Natural killer cell (primary cell): ENCODE data around the gene GZMB. TPM values are rescaled to one million over a fixed set of nuclear protein-coding genes. Genes with fewer than 3 reads are reported as not detected.

Source experiments
- ATAC-seq, 3 donors: fragments of 150-1000 bp in 2 of 3; fragments of 200-7000 bp in 1 of 3; cut with Tn5 transposase; 1 replicate in 1 of 3; 2 replicates in 2 of 3; pipeline ENCODE4 v1.10.0; 2021; ENCODE audit warnings: mild to moderate bottlenecking in 2 of 3, moderate library complexity in 2 of 3
- DNase-seq, 2 donors: peaks; one replicate each; pipeline versions ENCODE4 v3.0.0 to v3.0.0-alpha.2; 2013 to 2021; ENCODE audit warnings: mixed read lengths in 1 of 2
- H3K27ac ChIP-seq: one replicate; pipeline ENCODE4 v1.5.1; 2013; ENCODE audit warnings: mild to moderate bottlenecking, low read length
- H3K27me3 ChIP-seq: one replicate; pipeline ENCODE4 v1.6.1; 2013; ENCODE audit warnings: low read length; ENCODE audit not compliant: control insufficient read depth, insufficient read depth
- H3K36me3 ChIP-seq: one replicate; pipeline ENCODE4 v1.6.1; 2013; ENCODE audit warnings: low read length; ENCODE audit not compliant: control insufficient read depth, insufficient read depth
- H3K4me1 ChIP-seq: one replicate; pipeline ENCODE4 v1.6.1; 2013; ENCODE audit warnings: low read length; ENCODE audit not compliant: control insufficient read depth, insufficient read depth
- H3K4me3 ChIP-seq: one replicate; pipeline ENCODE4 v1.5.1; 2013; ENCODE audit warnings: low read length
- H3K9me3 ChIP-seq: one replicate; pipeline ENCODE4 v1.6.1; 2013; ENCODE audit warnings: low read length; ENCODE audit not compliant: control insufficient read depth, insufficient read depth
- H3K27ac Mint-ChIP-seq, 2 donors: one replicate each; pipeline ENCODE4 v1.8.0; 2022; ENCODE audit warnings: mild to moderate bottlenecking in 2 of 2, mixed read lengths in 2 of 2, moderate library complexity in 1 of 2
- H3K27me3 Mint-ChIP-seq, 2 donors: one replicate each; pipeline ENCODE4 v1.8.0; 2022; ENCODE audit warnings: low read depth in 2 of 2, mixed read lengths in 2 of 2
- H3K36me3 Mint-ChIP-seq: one replicate; pipeline ENCODE4 v1.8.0; 2022; ENCODE audit warnings: mixed read lengths
- H3K4me1 Mint-ChIP-seq, 2 donors: one replicate each; pipeline ENCODE4 v1.8.0; 2022; ENCODE audit warnings: mixed read lengths in 2 of 2
- H3K4me3 Mint-ChIP-seq: one replicate; pipeline ENCODE4 v1.8.0; 2022; ENCODE audit warnings: mild to moderate bottlenecking, moderate library complexity, mixed read lengths
- H3K9me3 Mint-ChIP-seq, 2 donors: one replicate each; pipeline ENCODE4 v1.8.0; 2022; ENCODE audit warnings: mixed read lengths in 2 of 2
- WGBS: methylation state at CpG from one replicate; pipeline ENCODE4 v1.1.7; 2013; ENCODE audit warnings: missing lambda C conversion rate; ENCODE audit not compliant: insufficient coverage; 5-methylcytosine and 5-hydroxymethylcytosine counted together
- intact Hi-C: fragments of 100-400 bp; cut with micrococcal nuclease; formaldehyde crosslinking; loops from one replicate; pipeline ENCODE4 v1.14.2; 2022
- total RNA-seq, 4 donors: library from RNA; stranded (reverse); fragments of 120-200 nt in 1 of 4; gene quantifications; one replicate each; pipeline versions ENCODE4 v1.2.3 to v1.2.4, GENCODE V29; 2013 to 2022
- TF ChIP-seq, protein P1 (sequence below): fragments of 200-600 bp; IDR thresholded peaks from one replicate; pipeline ENCODE4 v1.8.0; 2022; ENCODE audit warnings: antibody characterized with exemption

The GZMB gene
- total RNA-seq, 3 donors from 2014 or later (not counting 1 experiment from before 2014, with no cell fraction given): 1,176 to 1,565 (median 1,384) TPM

DNA sequence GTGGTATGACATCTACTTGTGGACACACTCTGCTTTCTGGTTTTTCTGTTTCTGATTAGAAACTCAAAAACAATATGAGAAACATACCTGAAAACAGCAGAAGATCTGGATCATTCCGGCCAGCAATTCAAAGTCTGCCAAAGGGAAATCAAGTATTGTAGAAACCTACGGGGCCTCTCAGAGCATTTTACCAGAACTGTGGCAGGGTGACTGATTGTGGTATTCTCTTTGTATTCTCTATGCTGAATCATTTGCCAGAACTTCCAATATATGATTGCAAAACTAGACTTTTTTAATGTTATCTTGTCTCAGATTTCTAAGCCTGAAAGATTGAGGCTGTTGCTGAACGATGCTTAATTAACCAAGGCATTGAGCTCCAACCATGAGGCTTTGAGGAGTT is 5.9 kb upstream of the GZMB start:
- Mint-ChIP-seq H3K27ac (no peak overlapping the region), H3K4me3 (no peak overlapping the region), H3K27me3 (no peaks in the 10 kb centered on the region), H3K9me3 (no peaks in the 10 kb centered on the region), H3K4me1 (peaks cover 10 to 17% of the 10 kb centered on the region in 2 donors), H3K36me3 (no peaks in the 10 kb centered on the region)
- H3K36me3 ChIP-seq: no peaks in the 10 kb centered on the region
- TF ChIP-seq, protein P1, sequence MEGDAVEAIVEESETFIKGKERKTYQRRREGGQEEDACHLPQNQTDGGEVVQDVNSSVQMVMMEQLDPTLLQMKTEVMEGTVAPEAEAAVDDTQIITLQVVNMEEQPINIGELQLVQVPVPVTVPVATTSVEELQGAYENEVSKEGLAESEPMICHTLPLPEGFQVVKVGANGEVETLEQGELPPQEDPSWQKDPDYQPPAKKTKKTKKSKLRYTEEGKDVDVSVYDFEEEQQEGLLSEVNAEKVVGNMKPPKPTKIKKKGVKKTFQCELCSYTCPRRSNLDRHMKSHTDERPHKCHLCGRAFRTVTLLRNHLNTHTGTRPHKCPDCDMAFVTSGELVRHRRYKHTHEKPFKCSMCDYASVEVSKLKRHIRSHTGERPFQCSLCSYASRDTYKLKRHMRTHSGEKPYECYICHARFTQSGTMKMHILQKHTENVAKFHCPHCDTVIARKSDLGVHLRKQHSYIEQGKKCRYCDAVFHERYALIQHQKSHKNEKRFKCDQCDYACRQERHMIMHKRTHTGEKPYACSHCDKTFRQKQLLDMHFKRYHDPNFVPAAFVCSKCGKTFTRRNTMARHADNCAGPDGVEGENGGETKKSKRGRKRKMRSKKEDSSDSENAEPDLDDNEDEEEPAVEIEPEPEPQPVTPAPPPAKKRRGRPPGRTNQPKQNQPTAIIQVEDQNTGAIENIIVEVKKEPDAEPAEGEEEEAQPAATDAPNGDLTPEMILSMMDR: no peak
- H3K9me3 ChIP-seq: no peaks in the 10 kb centered on the region
- DNase-seq (no peak), ATAC-seq (no peak)
- H3K27me3 ChIP-seq: no peaks in the 10 kb centered on the region
- no peak overlapping the region for H3K27ac ChIP-seq
- no peak overlapping the region for H3K4me3 ChIP-seq
- peaks cover 1% of the 10 kb centered on the region for H3K4me1 ChIP-seq
- 76% methylated on average over 3 of the region's 3 CpGs for WGBS
- intact Hi-C loops: no loop called here

DNA sequence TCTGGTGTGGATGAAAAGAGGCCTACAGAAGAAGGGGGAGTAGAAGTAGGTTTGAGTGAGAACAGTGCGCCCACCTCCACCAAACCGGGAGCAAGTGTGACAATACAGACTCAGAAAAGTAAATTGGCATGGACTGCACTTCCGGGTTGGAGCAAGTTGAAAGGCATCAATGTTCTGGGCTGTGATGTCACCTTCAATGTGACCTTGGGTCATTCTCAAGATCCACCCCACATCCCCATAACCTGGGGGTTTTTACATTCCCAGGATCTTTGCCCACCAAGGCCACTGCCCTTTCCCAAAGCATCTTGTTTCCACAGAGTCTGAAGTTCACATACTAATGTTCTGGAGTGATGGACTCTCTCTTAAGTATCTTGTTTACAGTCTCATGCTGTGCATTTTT is 5.3 kb upstream of the GZMB start:
- Mint-ChIP-seq H3K36me3 (no peaks in the 10 kb centered on the region), H3K9me3 (no peaks in the 10 kb centered on the region), H3K4me1 (peaks cover 16 to 20% of the 10 kb centered on the region in 2 donors), H3K27ac (no peak overlapping the region), H3K4me3 (no peak overlapping the region), H3K27me3 (no peaks in the 10 kb centered on the region)
- Histone ChIP-seq H3K4me1 (peaks cover 8% of the 10 kb centered on the region), H3K36me3 (no peaks in the 10 kb centered on the region), H3K9me3 (no peaks in the 10 kb centered on the region), H3K27me3 (no peaks in the 10 kb centered on the region), H3K27ac (no peak overlapping the region), H3K4me3 (no peak overlapping the region)
- no peak for DNase-seq
- ATAC-seq: no peak
- TF ChIP-seq, protein P1: no peak
- 100% methylated on average over 3 of the region's 3 CpGs for WGBS
- intact Hi-C loops: no loop called here

DNA sequence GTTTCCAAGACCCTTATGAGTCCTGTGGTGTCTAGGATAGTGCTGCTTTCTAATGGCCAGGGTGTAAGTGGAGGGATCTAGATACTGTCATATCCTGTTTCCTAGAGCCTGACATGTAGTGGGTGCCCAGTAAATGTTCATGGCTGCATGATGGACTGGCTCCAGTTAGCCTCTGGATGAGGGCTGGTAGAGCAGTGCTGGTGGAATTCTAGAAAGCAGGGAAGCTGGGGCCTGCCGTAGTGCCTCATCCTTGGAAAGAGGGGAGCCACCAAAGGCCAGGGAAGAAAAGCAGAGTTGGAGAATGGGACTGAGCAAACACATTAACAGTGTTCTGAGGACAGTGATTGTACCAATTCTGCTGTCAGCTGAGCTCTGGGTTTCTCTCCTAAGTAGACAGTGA is 637 bp downstream of the GZMB start:
- no peaks in the 10 kb centered on the region for H3K9me3 Mint-ChIP-seq
- ATAC-seq (no peak), DNase-seq (no peak)
- no peaks in the 10 kb centered on the region for H3K9me3 ChIP-seq
- TF ChIP-seq, protein P1: no peak
- peak overlapping the region; percentile 72 for H3K4me3 ChIP-seq
- peaks cover 33% of the 10 kb centered on the region for H3K36me3 ChIP-seq
- WGBS: 55% methylated on average over 1 of the region's 1 CpG
- H3K27ac ChIP-seq: peak overlapping the region; percentile 99
- intact Hi-C loops: loop anchor here (5.0 kb wide), 1 partner anchor 191 kb away; the partner anchor contains the start of gene SDR39U1
- peak overlapping the region; percentile 94 for H3K4me3 Mint-ChIP-seq
- H3K27me3 Mint-ChIP-seq: no peaks in the 10 kb centered on the region
- no peaks in the 10 kb centered on the region for H3K27me3 ChIP-seq
- peaks cover 60% of the 10 kb centered on the region for H3K4me1 ChIP-seq
- peak overlapping the region; percentile 99 for H3K27ac Mint-ChIP-seq
- H3K4me1 Mint-ChIP-seq: peaks cover 63 to 67% of the 10 kb centered on the region in 2 donors
- peaks cover 25% of the 10 kb centered on the region for H3K36me3 Mint-ChIP-seq

DNA sequence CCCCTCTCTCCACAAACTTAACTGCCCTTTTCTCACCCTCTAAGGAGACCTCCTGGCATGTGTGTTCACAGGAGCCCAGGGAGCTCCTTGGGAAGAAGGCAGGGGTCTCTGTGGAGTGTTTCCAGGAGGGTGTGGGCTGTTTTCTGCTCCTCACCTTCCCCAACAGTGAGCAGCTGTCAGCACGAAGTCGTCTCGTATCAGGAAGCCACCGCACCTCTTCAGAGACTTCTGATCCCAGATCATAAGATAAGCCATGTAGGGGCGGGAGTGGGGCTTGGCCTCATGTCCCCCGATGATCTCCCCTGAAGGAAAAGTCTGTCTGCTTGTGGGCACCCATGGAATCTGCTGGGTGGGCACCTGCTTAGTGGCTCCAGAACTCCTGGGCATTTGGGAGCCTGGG is 1.2 kb downstream of the GZMB start:
- peaks cover 66% of the 10 kb centered on the region for H3K4me1 ChIP-seq
- Mint-ChIP-seq H3K4me1 (peaks cover 69 to 73% of the 10 kb centered on the region in 2 donors), H3K9me3 (no peaks in the 10 kb centered on the region), H3K36me3 (peaks cover 25% of the 10 kb centered on the region), H3K4me3 (peak overlapping the region; percentile 94), H3K27me3 (no peaks in the 10 kb centered on the region), H3K27ac (peak overlapping the region; percentile 99)
- H3K4me3 ChIP-seq: peak overlapping the region; percentile 72
- no peaks in the 10 kb centered on the region for H3K27me3 ChIP-seq
- peaks cover 33% of the 10 kb centered on the region for H3K36me3 ChIP-seq
- no peaks in the 10 kb centered on the region for H3K9me3 ChIP-seq
- intact Hi-C loops: loop anchor here (5.0 kb wide), 1 partner anchor 190 kb away; the partner anchor contains the start of gene SDR39U1
- ATAC-seq (no peak), DNase-seq (no peak)
- 36% methylated on average over 6 of the region's 6 CpGs for WGBS
- H3K27ac ChIP-seq: peak overlapping the region; percentile 99
- TF ChIP-seq, protein P1: no peak
